ENCODE data around the gene PRICKLE2.

- TF ChIP-seq, protein P1, sequence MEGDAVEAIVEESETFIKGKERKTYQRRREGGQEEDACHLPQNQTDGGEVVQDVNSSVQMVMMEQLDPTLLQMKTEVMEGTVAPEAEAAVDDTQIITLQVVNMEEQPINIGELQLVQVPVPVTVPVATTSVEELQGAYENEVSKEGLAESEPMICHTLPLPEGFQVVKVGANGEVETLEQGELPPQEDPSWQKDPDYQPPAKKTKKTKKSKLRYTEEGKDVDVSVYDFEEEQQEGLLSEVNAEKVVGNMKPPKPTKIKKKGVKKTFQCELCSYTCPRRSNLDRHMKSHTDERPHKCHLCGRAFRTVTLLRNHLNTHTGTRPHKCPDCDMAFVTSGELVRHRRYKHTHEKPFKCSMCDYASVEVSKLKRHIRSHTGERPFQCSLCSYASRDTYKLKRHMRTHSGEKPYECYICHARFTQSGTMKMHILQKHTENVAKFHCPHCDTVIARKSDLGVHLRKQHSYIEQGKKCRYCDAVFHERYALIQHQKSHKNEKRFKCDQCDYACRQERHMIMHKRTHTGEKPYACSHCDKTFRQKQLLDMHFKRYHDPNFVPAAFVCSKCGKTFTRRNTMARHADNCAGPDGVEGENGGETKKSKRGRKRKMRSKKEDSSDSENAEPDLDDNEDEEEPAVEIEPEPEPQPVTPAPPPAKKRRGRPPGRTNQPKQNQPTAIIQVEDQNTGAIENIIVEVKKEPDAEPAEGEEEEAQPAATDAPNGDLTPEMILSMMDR (IDR thresholded peaks at IDR 0.05; ENCODE audit: low read length) = no peak
- TF ChIP-seq EZH2 (IDR thresholded peaks at IDR 0.05; ENCODE audit: borderline replicate concordance, low read length) = no peak
Observed at GRCh38 chr3:64129106-64129505, 96.2 kb downstream of the PRICKLE2 start.
